Esophagus squamous epithelium (tissue), 4 donors: ENCODE data around the gene SLC38A1.

Experiments used
- CTCF ChIP-seq, 6 experiments: fragments of 450-650 bp in 4 of 6; fragments of 200-600 bp in 2 of 6; sonication (generic) in 2 of 6; IDR thresholded peaks; one replicate each; pipeline ENCODE4 v1.5.1; 2016 to 2019; ENCODE audit warnings: antibody characterized with exemption in 6 of 6, mild to moderate bottlenecking in 4 of 6, moderate library complexity in 4 of 6
- POLR2A ChIP-seq, 4 donors: fragments of 450-650 bp; IDR thresholded peaks; one replicate each; pipeline ENCODE4 v1.6.1; 2017; ENCODE audit warnings: antibody characterized with exemption in 4 of 4, mild to moderate bottlenecking in 4 of 4, moderate library complexity in 3 of 4

GRCh38 chr12:46242569-46242968 is 26.3 kb downstream of the SLC38A1 start:
- TF ChIP-seq CTCF (IDR thresholded peaks at IDR 0.05) (no peak), POLR2A (IDR thresholded peaks at IDR 0.05) (no peak)
